Sigmoid colon (tissue), 7 donors: ENCODE data around the gene GREM2. TPM values are rescaled to one million over a fixed set of nuclear protein-coding genes. Genes with fewer than 3 reads are reported as not detected.
A peak's percentile ranks its signal among the peaks of the same experiment; 100 is the strongest.

Experiments
- DNase-seq: peaks from one replicate; pipeline ENCODE4 v3.0.0-alpha.2; 2019
- H3K27ac ChIP-seq, 4 donors: fragments of 200-600 bp; sonication (generic); one replicate each; pipeline ENCODE4 v1.5.1; 2016 to 2019; ENCODE audit warnings: mild to moderate bottlenecking in 1 of 4
- H3K27me3 ChIP-seq, 3 donors: fragments of 200-600 bp; sonication (generic); one replicate each; pipeline ENCODE4 v1.5.1; 2019; ENCODE audit warnings: mild to moderate bottlenecking in 1 of 3
- H3K36me3 ChIP-seq, 4 donors: fragments of 200-600 bp; sonication (generic); one replicate each; pipeline ENCODE4 v1.5.1; 2016 to 2019
- H3K4me1 ChIP-seq, 4 donors: fragments of 200-600 bp; sonication (generic); one replicate each; pipeline ENCODE4 v1.5.1; 2017 to 2019
- H3K4me3 ChIP-seq, 4 donors: fragments of 200-600 bp; sonication (generic); one replicate each; pipeline ENCODE4 v1.5.1; 2017 to 2019; ENCODE audit warnings: mild to moderate bottlenecking in 2 of 4, moderate library complexity in 1 of 4
- H3K9me3 ChIP-seq, 4 donors: fragments of 200-600 bp in 3 of 4; sonication (generic) in 3 of 4; one replicate each; pipeline versions ENCODE4 v1.5.1 to v1.6.1; 2013 to 2019
- CTCF ChIP-seq, 4 experiments: fragments of 450-650 bp in 3 of 4; fragments of 200-600 bp in 1 of 4; IDR thresholded peaks; one replicate each; pipeline ENCODE4 v1.5.1; 2016 to 2019; ENCODE audit warnings: antibody characterized with exemption in 4 of 4, mild to moderate bottlenecking in 3 of 4, moderate library complexity in 2 of 4
- EP300 ChIP-seq, 4 donors: sonication (generic); formaldehyde crosslinking; IDR thresholded peaks; one replicate each; pipeline ENCODE4 v1.6.1; 2017; ENCODE audit warnings: antibody characterized with exemption in 4 of 4
- POLR2A ChIP-seq, 2 donors: fragments of 450-650 bp; IDR thresholded peaks; one replicate each; pipeline ENCODE4 v1.6.1; 2016; ENCODE audit warnings: antibody characterized with exemption in 2 of 2, mild to moderate bottlenecking in 2 of 2, moderate library complexity in 2 of 2
- POLR2AphosphoS5 ChIP-seq, 4 donors: sonication (generic); formaldehyde crosslinking; IDR thresholded peaks; one replicate each; pipeline ENCODE4 v1.6.1; 2017; ENCODE audit warnings: antibody characterized with exemption in 4 of 4
- WGBS, 2 donors: extraction: QIAGEN DNeasy Blood & Tissue Kit; methylation state at CpG; one replicate each; pipeline ENCODE4 v1.1.7; 2013; 5-methylcytosine and 5-hydroxymethylcytosine counted together
- intact Hi-C: fragments of 100-400 bp; cut with DNase I; formaldehyde crosslinking; loops from one replicate; pipeline ENCODE4 v1.15.1; 2023
- polyA plus RNA-seq, 3 donors: library from polyadenylated mRNA; stranded (reverse); fragments of 200-250 nt; gene quantifications; one replicate each; pipeline ENCODE4 v1.2.3, GENCODE V29; 2013
- small RNA-seq, 3 donors: library from RNA; depleted of rRNA; stranded (forward); fragments of <200 nt; gene quantifications; one replicate each; pipeline ENCODE3, GENCODE V24; 2016
- total RNA-seq, 4 donors: library from RNA; depleted of rRNA; stranded (reverse); fragments of >200 nt; gene quantifications; one replicate each; pipeline ENCODE4 v1.1.0, GENCODE V29; 2016
- donor health status: healthy with polysubstance abuse.
- donor health status: Bipolar disorder and iron deficiency.
- donor health status: healthy.

GREM2 gene
- total and polyA plus RNA-seq, 7 donors: 0.46 to 18.7 (median 9.4) TPM

GRCh38 chr1:240455228-240455821, 156.6 kb downstream of the GREM2 start:
- no peak overlapping the region for H3K27ac ChIP-seq
- no peaks in the 10 kb centered on the region for H3K9me3 ChIP-seq
- H3K4me1 ChIP-seq: no peaks in the 10 kb centered on the region
- TF ChIP-seq CTCF (IDR thresholded peaks at IDR 0.05) (peak in 1 of 4 experiments; percentile 35), POLR2A (IDR thresholded peaks at IDR 0.05) (no peak), POLR2AphosphoS5 (IDR thresholded peaks at IDR 0.05) (no peak)
- H3K4me3 ChIP-seq: no peak overlapping the region
- no peak for DNase-seq
- H3K27me3 ChIP-seq: no peaks in the 10 kb centered on the region
- intact Hi-C loops: no loop called here
- H3K36me3 ChIP-seq: no peaks in the 10 kb centered on the region
- WGBS, 2 donors: 73 to 76% methylated on average over 7 of the region's 7 CpGs

- no peaks in the 10 kb centered on the region for H3K36me3 ChIP-seq
- WGBS, 2 donors: 37 to 73% methylated on average over 3 of the region's 3 CpGs
Observed at GRCh38 chr1:240445369-240445768, 166.6 kb downstream of the GREM2 start.

GRCh38 chr1:240441669-240442068, 170.3 kb downstream of the GREM2 start:
- H3K36me3 ChIP-seq: no peaks in the 10 kb centered on the region
- no peaks in the 10 kb centered on the region for H3K4me1 ChIP-seq
- no peaks in the 10 kb centered on the region for H3K27me3 ChIP-seq
- WGBS, 2 donors: 14 to 85% methylated on average over 1 of the region's 1 CpG
- TF ChIP-seq EP300 (IDR thresholded peaks at IDR 0.05) (no peak), POLR2A (IDR thresholded peaks at IDR 0.05) (no peak), POLR2AphosphoS5 (IDR thresholded peaks at IDR 0.05) (no peak), CTCF (IDR thresholded peaks at IDR 0.05) (no peak)
- no peak overlapping the region for H3K27ac ChIP-seq
- intact Hi-C loops: no loop called here
- H3K9me3 ChIP-seq: no peaks in the 10 kb centered on the region
- no peak overlapping the region for H3K4me3 ChIP-seq
- DNase-seq: no peak

More at GRCh38 chr1:240445369-240445768, 166.6 kb downstream of the GREM2 start:
- intact Hi-C loops: no loop called here
- TF ChIP-seq EP300 (IDR thresholded peaks at IDR 0.05) (no peak), CTCF (IDR thresholded peaks at IDR 0.05) (no peak)
- no peaks in the 10 kb centered on the region for H3K9me3 ChIP-seq
- H3K27me3 ChIP-seq: no peaks in the 10 kb centered on the region
- no peak overlapping the region for H3K27ac ChIP-seq
- no peak for DNase-seq
- H3K4me1 ChIP-seq: no peaks in the 10 kb centered on the region
- no peak overlapping the region for H3K4me3 ChIP-seq

Small RNA genes lying within 50 kb of the gene (small RNA-seq; reads per million reads assigned to genes)
- gene RNU5F-8P: 0 reads per million in 3 donors
